PC-9 (cell line): ENCODE results near the gene WASL.

Experiments used
- EZH2 ChIP-seq: fragments of 200-600 bp; sonication (generic); IDR thresholded peaks from 2 replicates; pipeline ENCODE4 v1.8.0; 2017; ENCODE audit warnings: antibody characterized with exemption, low read depth
- TF ChIP-seq, protein P1 (sequence below): fragments of 200-600 bp; sonication (generic); conservative IDR thresholded peaks from 2 replicates; pipeline ENCODE4 v1.6.1; 2017; ENCODE audit warnings: mixed run types, antibody characterized with exemption, mild to moderate bottlenecking, moderate library complexity

DNA sequence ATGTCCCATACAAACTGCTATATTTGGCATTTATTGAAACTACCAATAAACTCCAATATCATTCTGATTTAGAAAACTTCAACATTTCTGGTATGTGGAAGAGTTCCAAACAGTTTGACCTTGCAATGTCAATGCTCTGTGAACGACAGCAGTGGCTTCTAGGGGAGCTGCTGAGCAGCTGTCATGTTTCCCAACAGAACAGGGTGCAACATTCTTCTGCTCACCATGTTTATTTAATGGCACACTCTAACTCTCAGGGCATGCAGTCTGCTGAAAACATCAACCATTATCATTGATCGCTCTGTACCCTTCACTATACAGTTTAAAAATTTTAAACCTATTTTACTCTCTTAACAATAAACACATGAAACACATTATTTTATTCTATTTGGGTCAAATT lies 67.2 kb downstream of the WASL start:
- TF ChIP-seq, protein P1, sequence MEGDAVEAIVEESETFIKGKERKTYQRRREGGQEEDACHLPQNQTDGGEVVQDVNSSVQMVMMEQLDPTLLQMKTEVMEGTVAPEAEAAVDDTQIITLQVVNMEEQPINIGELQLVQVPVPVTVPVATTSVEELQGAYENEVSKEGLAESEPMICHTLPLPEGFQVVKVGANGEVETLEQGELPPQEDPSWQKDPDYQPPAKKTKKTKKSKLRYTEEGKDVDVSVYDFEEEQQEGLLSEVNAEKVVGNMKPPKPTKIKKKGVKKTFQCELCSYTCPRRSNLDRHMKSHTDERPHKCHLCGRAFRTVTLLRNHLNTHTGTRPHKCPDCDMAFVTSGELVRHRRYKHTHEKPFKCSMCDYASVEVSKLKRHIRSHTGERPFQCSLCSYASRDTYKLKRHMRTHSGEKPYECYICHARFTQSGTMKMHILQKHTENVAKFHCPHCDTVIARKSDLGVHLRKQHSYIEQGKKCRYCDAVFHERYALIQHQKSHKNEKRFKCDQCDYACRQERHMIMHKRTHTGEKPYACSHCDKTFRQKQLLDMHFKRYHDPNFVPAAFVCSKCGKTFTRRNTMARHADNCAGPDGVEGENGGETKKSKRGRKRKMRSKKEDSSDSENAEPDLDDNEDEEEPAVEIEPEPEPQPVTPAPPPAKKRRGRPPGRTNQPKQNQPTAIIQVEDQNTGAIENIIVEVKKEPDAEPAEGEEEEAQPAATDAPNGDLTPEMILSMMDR = no peak
- TF ChIP-seq EZH2 = no peak
